Panc1 (cell line): ENCODE results near the gene KAZN. TPM values are rescaled to one million over a fixed set of nuclear protein-coding genes. Genes with fewer than 3 reads are reported as not detected.

Experiments
- ATAC-seq: fragments of 200-7000 bp; cut with Tn5 transposase; 2 replicates; pipeline ENCODE4 v1.9.1; 2020; ENCODE audit warnings: mild to moderate bottlenecking, moderate library complexity
- BruUV-seq: library from RNA; stranded (reverse); fragments of 400-500 nt; replicated peaks from 2 replicates; lab custom pipeline; 2021; lab: Mats Ljungman, UMichigan
- CTCF ChIA-PET: fragments of 300-600 bp; sonication (Branson Sonifier 250); formaldehyde crosslinking; loops from one replicate; lab custom pipeline; 2022; ENCODE audit warnings: antibody characterized with exemption; lab: Charles Lee
- POLR2A ChIA-PET: fragments of 300-600 bp; sonication (Branson Sonifier 250); formaldehyde crosslinking; loops from one replicate; lab custom pipeline; 2022; ENCODE audit warnings: antibody characterized with exemption; lab: Charles Lee
- DNase-seq: peaks from one replicate; pipeline ENCODE4 v3.0.0-alpha.2; 2010; ENCODE audit warnings: low read depth, low spot score
- H3K27ac ChIP-seq: 2 replicates; pipeline ENCODE4 v1.5.1; 2011; ENCODE audit warnings: mild to moderate bottlenecking, low read length, inconsistent platforms
- H3K27me3 ChIP-seq: fragments of 200-500 bp; sonication (Bioruptor generic); 2 replicates; pipeline ENCODE4 v1.6.0; 2014; ENCODE audit warnings: low read length, inconsistent platforms; ENCODE audit not compliant: control insufficient read depth, insufficient read depth
- H3K36me3 ChIP-seq: fragments of 200-500 bp; sonication (Bioruptor generic); 2 replicates; pipeline ENCODE4 v1.5.1; 2014; ENCODE audit warnings: inconsistent platforms, mild to moderate bottlenecking, low read length, moderate library complexity; ENCODE audit not compliant: control insufficient read depth, insufficient read depth
- H3K4me1 ChIP-seq: 2 replicates; pipeline ENCODE4 v1.5.1; 2011; ENCODE audit warnings: inconsistent platforms, mild to moderate bottlenecking, low read length, moderate library complexity; ENCODE audit not compliant: control insufficient read depth, insufficient read depth
- H3K4me3 ChIP-seq, 2 experiments: 2 replicates each; pipeline ENCODE4 v1.5.1; 2011 to 2012; ENCODE audit warnings: low read depth in 2 of 2, low read length in 2 of 2, mild to moderate bottlenecking in 2 of 2, inconsistent platforms in 1 of 2, moderate library complexity in 1 of 2
- H3K9me3 ChIP-seq: fragments of 200-500 bp; sonication (Bioruptor generic); 2 replicates; pipeline ENCODE4 v1.5.1; 2014; ENCODE audit warnings: low read depth, mild to moderate bottlenecking, inconsistent platforms, low read length, moderate library complexity; ENCODE audit not compliant: control insufficient read depth, insufficient read depth
- CTCF ChIP-seq: fragments of 450-650 bp; IDR thresholded peaks from 2 replicates; pipeline ENCODE4 v1.5.1; 2017; ENCODE audit warnings: mild to moderate bottlenecking
- POLR2AphosphoS5 ChIP-seq: IDR thresholded peaks from 2 replicates; pipeline ENCODE4 v1.6.1; 2012; ENCODE audit warnings: mild to moderate bottlenecking, low read depth, low read length, moderate library complexity
- REST ChIP-seq, 2 experiments: IDR thresholded peaks; 2 replicates each; pipeline ENCODE4 v1.6.1; 2011 to 2012; ENCODE audit warnings: low read depth in 2 of 2, control low read depth in 1 of 2, low read length in 1 of 2, mild to moderate bottlenecking in 1 of 2, moderate library complexity in 1 of 2; ENCODE audit not compliant: insufficient read depth in 1 of 2
- SIN3A ChIP-seq: IDR thresholded peaks from 2 replicates; pipeline ENCODE4 v1.6.1; 2012; ENCODE audit warnings: low read depth, mild to moderate bottlenecking, low read length, moderate library complexity, borderline replicate concordance; ENCODE audit not compliant: insufficient read depth
- TCF7L2 ChIP-seq: IDR thresholded peaks from 2 replicates; pipeline ENCODE4 v1.6.1; 2011; ENCODE audit warnings: mild to moderate bottlenecking, low read depth, low read length, inconsistent platforms
- in situ Hi-C: cut with HindIII; loops from 2 replicates; pipeline ENCODE4 v1.10.0; 2016; ENCODE audit warnings: low sequenced_read_pairs, low pct_unique_long_range_greater_than_20kb
- intact Hi-C: fragments of 100-400 bp; cut with micrococcal nuclease; formaldehyde crosslinking; loops from one replicate; pipeline ENCODE4 v1.10.0; 2022; ENCODE audit not compliant: unreplicated experiment
- total RNA-seq: library from RNA; stranded (reverse); gene quantifications from one replicate; pipeline ENCODE4 v1.2.1, GENCODE V29; 2021; ENCODE audit not compliant: unreplicated experiment

KAZN gene
- total RNA-seq, 1 experiment from 2014 or later = 6.6 TPM

GRCh38 chr1:14679027-14679688 is 80.7 kb downstream of the KAZN start:
- ATAC-seq = no peak
- no peaks in the 10 kb centered on the region; the same call in 1 of the 2 replicates for H3K27me3 ChIP-seq
- intact Hi-C loops (no loop called here), in situ Hi-C loops (no loop called here)
- BruUV-seq = no TSS peak
- no peaks in the 10 kb centered on the region for H3K9me3 ChIP-seq
- H3K4me1 ChIP-seq = no peaks in the 10 kb centered on the region
- no peak overlapping the region for H3K27ac ChIP-seq
- CTCF ChIA-PET = no interaction called here
- no peak for DNase-seq
- TF ChIP-seq REST (IDR thresholded peaks at IDR 0.05; ENCODE audit: insufficient read depth in 1 of 2, low read depth in 2 of 2, low read length in 1 of 2) (no peak), CTCF (no peak), TCF7L2 (no peak), SIN3A (no peak), POLR2AphosphoS5 (no peak)
- POLR2A ChIA-PET = no interaction called here
- H3K36me3 ChIP-seq = no peaks in the 10 kb centered on the region
- no peak overlapping the region for H3K4me3 ChIP-seq

DNA sequence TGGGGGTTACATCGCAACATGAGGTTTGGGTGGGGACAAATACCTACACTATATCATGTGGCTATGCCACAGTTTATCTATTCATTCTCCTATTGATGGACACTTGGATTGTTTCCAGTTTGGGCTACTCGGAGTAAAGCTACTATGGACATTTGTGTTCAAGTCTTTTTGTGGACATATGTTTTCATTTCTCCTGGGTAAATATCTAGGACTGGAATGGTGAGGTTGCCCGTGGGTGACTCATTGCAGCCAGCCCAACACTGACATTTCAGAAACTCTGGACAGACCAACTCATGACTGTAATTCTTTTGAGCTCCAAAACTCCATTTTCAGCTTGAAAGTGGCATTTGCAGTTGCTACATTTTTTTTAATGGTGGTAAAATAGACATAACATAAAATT is 82.7 kb downstream of the KAZN start:
- Histone ChIP-seq H3K27me3 (no peaks in the 10 kb centered on the region), H3K36me3 (no peaks in the 10 kb centered on the region), H3K4me1 (no peaks in the 10 kb centered on the region), H3K4me3 (no peak overlapping the region), H3K27ac (no peak overlapping the region), H3K9me3 (no peaks in the 10 kb centered on the region)
- TF ChIP-seq REST (IDR thresholded peaks at IDR 0.05; ENCODE audit: insufficient read depth in 1 of 2, low read depth in 2 of 2, low read length in 1 of 2) (no peak), TCF7L2 (no peak), SIN3A (no peak), CTCF (no peak), POLR2AphosphoS5 (no peak)
- ChIA-PET POLR2A (no interaction called here), CTCF (no interaction called here)
- DNase-seq = no peak
- no peak for ATAC-seq
- in situ Hi-C loops (no loop called here), intact Hi-C loops (no loop called here)
- BruUV-seq = no TSS peak
